NCI-H146 (cell line): ENCODE results near the gene RIPK3.
"Not testable (repeated sequence)": the region's sequence is repeated elsewhere in the genome, so short reads cannot be mapped to it uniquely, and the experiment has no call there.

Experiments
- DNase-seq: peaks from one replicate; lab custom pipeline; 2025; lab: John Stamatoyannopoulos, UW

RIPK3 gene

DNA sequence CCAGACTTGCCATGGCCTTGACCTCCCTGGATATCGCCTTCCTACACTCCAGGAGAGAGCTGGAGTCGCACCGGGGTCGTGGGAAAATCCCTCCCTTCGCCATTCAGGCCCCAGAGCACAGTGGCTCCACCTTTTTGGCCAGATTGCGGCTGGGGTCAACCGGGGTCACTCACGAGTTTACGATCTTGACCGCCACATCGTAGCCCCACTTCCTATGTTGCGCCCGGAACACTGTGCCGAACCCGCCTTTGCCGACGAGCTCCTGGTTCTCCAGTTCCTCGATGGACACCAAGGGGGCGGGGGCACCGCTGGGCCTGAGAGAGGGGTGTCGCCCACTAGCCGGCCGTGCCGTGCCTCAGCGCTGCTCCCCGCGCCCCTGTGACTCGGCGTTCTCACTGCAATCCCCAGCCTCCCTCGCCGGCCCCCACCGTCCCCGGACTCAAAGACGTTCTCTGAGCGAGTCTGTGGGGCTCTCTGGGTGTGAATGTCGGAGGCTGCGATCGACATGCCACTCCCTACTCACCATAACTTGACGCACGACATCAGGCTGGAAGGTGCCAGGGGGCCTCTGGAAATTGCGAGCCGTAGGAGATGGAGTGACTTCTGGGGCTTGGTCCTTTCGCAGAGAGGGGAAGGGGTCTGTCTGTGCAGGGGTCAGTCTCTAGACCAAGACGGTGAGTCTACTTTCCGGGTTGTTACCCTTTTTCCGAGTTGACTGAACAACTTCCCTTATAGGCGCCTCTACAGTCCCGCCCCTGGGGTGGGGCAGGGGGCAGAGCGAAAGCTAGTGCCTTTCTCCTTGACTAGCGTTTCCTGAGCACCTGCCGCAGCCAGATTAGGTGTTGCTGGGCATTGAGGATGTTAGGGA is at the start of gene RIPK3:
Gene RIPK3 (minus strand): TSS at position 708 of the 868 bp plus-strand sequence. CDS start 165 bp downstream, at position 543.
- DNase-seq: no peak

DNA sequence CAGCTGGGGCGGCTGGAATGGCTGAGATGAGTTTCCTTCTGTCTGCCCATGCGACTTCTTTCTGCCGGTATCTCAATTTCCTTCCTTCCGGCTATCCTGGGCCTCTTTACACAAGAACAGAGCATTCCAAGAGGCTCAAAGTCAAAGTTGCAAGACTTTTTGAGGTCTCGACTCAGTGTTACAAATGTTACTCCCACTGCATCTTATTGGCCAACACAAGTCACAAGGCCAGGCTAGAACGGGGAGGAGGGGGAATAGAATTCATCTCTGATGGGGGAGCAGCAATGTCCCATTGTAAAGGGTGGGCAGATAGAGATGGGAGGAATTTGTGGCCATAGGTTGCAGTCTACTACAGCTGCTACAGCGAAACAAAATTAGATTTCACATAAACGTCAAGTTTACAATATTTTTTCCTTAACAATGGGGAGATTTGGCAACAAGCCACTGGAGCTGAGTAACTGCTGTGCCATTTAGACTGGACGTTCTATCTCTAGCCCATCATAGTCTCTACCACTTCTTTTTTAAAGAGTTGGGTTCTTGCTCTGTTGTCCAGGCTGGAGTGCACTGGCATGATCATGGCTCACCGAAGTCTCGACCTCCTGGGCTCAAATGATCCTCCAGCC is 49.5 kb upstream of the RIPK3 start:
- DNase-seq: no peak

DNA sequence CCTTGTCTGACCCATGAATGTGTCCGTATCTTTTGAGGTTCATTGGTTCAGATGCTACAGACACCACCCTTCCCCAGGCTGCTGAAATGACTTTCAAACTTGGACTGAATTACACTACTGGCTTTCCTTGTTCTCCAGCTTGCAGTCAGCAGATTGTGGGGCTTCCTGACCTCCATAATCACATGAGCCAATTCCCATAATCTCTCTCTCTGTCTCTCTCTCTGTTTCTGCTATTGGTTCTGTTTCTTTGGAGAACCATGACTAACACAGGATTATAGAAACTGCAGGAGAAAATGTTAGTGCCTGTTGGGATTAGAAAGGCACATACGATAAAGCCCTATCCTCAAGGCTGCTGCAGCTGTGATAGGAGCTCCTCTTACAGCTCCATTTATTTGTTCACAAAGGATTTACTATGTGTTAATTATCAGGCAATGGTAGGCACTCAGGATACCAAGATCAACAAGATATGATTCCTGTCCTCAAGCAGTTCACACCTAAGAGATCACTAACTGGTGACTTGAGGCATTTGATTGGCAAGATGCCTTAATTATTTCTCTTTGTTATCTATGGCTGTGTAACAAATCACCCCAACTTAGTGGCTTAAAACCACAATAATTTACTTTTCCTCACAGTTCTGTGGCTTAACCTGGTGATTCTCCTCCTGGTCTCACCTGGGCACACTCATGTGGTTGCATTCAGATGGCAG is 48.8 kb upstream of the RIPK3 start:
- DNase-seq: no peak

DNA sequence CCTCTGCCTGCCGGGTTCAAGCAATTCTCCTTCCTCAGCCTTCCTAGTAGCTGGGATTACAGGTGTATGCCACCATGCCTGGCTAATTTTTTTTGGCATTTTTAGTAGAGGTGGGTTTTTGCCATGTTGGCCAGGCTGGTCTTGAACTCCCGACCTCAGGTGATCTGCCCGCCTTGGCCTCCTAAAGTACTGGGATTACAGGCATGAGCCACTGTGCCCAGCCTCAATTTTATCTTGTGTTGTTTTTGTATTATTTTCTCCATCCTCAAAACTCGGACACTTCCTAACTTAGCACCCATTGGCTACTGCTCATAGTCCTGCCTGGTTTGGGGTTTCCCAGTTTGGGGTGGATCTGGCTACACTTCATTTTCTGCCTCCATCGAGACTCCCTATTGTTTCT is 47.8 kb upstream of the RIPK3 start:
- DNase-seq: not testable (repeated sequence)

DNA sequence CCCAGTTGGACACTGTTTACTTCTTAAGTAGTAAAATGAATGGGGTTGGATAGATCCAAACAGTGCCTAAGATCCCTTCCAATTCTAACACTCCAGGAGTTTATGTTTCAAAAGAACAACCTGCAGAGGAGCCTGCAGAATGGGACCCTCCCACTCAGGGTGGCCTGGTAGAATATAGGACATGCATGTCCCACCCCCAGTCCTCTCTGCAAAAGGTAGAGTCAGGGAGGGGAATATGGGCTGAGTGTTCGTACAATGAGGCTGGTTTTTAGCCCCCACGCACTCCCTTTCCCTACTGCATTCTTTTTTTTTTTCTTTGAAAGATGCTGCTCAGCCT is 47.2 kb upstream of the RIPK3 start:
- DNase-seq: no peak

DNA sequence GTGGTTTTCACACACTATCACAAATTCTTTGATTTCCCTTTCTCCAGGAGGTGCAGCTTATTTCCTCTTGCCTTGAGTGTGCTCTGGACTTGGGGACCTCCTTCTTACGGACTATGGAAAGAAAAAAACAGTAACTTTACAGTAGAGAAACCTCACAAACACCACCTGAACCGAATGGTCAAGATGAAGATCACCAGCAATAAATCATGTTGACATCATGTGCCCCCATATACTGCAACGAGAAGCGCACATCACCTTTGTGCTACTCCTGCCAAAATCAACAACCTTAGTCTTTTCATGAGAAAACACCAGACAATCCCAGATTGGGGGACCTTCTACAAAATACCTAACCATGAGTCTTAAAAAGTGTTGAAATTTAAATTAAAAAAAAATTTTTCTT is 45.7 kb upstream of the RIPK3 start:
- no peak for DNase-seq

DNA sequence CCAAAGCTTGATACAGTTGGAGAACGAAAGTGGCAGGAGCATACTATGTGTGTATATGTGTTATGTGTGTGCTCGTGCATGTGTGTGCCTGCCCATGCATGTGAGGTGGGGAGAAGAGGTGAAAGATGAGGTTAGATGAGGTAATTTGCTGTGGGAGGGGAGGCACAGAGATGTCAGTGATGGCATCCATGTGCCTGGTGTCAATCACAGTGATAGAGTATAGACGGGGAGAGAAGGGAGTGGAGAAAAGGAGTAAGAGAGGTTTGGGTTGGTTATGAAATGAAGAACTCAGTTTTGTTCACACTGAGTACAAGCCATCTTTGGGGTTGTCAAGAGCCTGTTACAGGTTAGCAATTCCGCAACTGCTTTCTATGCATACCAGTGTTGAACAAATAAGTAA is 44.4 kb upstream of the RIPK3 start:
- DNase-seq: no peak

DNA sequence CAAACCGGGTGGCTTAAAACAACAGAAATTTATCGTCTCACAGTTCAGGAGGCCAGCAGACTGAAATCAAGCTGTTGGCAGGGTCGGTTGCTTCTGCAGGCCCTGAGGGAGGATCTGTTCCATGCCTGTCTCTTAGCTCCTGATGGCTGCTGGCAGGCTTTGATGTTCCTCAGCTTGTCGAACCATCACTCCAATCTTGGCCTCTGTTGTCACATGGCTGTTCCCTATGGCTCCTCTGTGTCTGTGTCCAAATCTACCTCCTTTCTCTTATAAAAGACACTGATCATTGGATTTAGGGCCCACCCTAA is 42.2 kb upstream of the RIPK3 start:
- no peak for DNase-seq

DNA sequence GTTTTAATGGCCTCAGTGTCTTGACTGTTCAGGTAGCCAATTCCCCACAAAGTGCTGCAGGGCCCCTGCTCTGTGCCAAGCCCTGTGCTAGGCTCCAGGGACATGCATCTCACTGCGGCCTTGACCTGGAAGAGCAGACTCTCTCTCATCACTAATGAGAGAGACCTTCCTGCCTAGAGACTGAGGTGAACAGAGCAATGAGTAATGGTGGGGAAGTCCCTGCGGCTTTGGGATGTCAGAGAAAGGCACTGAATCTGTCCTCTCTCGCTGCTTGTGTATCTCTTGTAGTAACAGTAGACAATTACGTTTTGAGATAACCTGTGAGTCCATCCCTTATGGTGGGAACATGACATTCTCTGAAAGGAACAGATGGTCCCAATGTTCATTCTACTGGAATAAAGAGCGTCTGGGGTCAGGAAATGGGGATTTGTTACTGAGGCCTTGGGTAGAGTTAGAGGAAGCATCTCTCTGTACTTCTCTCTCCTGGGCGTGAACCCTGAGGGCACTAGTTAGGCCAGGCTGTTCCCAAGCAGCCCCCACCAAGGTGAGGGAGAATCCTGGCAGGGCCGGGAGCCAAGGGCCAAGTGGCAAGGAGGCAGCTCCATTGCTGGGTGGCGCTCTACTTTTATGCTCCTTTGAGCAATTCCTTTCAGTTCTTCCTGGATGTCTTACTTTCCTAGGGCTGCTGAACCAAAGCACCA is 41.7 kb upstream of the RIPK3 start:
- DNase-seq: no peak

DNA sequence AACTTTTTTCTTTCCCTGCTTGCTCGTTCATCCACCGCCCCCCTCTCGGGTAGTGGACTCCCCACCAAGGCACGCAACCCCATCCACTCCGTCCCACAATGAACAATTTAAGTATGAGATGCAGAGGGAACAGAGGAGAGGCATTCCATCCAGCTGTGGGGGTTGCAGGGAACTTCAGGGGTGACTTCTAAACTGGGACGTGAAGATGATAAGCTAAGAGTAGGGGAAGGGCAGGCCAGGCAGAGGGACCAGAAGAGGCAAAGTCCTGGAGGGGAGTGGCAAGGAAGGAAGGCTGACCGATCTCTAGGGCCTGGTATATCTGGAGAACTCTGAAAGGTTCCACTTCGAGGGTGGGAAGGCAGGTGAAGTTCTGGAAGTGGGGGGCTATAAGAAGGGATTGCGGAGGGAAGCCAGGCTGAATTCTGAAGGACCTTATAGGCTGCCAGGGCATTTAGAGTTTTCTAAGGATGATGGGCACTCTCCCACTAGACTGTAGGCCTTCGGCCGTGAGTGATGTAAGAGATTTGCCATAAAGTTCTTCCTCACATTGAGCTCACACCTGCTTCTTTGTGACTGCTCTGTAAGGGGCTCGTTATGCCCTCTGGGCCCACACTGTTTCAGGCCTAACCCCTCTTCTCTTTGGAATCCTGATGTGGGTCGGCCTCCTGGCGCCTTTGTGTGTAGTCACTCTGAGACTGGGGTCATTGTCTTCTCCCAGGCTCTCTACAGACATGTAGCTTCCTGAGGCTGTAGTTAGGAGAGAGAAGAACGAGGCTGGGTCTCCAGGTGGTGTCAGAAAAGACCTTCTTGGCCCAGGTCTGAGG is 40.3 kb upstream of the RIPK3 start:
- DNase-seq: no peak

DNA sequence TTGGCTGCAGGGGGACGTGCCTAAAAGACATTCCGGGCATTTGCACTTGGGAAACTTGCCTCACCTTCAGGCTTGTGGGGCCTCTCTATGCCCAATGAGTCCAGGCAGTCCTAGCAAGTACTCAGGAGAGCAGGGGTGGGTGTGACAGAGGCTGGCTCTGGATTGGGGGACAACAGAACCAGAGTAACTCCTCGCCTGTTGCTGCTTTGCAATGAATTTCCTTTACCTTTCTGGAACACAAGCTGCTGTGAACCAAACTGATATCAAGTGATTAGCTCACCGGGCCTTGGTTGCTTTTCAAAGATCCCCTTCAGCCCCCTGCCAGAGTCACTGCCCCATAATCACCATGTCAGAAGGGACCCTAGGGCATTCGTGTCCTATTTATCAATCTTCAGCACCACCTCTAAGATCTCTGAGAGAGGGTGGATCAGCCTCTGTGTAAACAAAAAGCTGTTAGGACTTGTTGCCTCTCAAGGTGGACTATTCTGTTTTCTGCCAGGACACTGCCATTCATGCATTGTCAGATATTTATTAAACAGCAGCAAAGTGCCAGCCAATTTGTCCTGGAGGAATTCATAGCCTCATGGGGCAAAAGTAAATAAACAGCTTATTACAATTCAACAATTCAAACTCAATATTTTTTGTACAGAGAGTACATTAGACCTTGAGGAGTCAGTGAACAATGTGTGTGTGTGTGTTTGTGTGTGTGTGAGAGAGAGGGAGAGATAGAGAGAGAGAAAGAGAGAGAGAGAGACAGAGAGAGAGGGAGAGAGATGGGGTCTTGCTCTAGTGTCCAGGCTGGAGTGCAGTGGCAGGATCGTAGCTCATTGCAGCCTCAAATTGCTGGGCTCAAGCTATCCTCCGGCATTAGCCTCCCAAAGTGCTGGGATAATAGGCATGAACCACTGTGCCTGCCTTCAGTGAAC is 39.5 kb upstream of the RIPK3 start:
- DNase-seq: no peak

DNA sequence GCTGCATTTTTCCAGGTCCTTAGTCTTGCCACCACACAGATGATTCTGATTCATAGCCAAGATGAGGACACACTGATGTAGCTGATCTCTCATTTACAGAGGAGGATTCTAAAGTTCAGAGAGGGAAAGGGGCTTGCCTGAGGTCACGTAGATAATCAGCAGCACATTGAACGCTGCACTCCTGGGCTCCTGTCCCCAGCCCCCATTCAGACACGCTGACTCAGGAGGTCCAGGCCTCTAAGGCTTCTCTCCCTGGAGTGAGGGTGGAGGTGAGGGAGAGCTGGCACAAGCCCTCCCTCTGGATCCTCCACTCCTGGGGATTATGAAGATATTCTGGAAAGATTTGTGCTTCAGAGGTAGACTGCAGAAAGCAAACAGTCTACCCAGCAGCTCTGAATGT is 38.5 kb upstream of the RIPK3 start:
- DNase-seq: no peak

DNA sequence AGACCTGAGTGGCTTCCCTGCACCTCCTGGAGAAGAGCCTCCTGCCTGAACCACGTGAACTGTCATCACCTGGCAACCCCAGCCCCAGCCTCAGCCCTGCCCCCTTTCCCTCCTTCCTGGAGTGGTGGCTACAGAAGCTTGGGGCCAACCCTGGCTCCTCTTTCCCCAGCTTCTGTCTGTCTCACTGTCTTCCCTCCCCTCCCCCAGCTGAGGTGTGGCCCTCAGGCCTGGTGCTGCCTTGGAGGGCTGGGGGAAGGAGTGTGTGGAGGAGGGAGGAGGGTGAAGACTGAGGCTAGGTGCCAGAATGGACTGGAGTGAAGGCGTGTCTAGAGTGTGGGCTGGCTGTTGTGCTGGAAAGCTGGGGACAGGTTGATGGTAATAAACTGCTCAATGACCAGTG is 37.9 kb upstream of the RIPK3 start:
- DNase-seq: peak; percentile 7

DNA sequence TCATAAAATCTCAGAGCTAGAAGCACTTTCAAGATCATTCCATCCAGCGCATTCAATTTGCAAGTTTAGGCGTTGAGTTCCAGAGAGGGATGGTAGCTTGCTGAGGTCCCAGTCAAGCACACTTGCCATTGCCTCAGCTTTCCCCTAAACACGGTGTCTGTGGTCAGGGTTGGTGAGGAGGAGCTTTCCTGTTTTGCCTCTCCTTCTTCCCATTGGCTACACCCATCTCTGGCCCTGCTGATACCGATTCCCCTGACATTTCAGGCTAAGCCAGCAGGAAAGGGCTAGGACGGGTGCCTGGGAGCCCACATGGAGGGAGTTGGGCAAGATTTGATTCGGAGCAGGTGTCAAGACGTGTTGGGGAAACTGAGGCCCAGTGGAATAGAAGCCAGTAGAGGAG is 37.3 kb upstream of the RIPK3 start:
- no peak for DNase-seq

DNA sequence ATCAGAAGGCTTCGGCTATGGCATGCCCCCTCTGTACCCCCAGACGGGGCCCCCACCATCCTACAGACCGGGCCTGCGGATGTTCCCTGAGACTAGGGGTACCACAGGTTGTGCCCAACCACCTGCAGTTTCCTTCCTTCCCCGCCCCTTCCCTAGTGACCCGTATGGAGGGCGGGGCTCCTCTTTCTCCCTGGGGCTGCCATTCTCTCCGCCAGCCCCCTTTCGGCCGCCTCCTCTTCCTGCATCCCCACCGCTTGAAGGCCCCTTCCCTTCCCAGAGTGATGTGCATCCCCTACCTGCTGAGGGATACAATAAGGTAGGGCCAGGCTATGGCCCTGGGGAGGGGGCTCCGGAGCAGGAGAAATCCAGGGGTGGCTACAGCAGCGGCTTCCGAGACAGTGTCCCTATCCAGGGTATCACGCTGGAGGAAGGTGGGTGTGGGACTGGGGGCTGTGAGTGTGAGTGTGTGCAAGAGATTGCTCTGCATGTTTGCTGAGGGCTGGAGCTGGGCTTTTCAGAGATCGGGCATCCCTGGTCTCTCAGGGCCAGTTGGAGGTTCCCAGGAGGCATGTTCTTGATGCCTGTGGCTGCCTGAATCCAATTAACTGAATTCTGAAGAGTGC is 36.8 kb upstream of the RIPK3 start:
- DNase-seq: peak; percentile 65

DNA sequence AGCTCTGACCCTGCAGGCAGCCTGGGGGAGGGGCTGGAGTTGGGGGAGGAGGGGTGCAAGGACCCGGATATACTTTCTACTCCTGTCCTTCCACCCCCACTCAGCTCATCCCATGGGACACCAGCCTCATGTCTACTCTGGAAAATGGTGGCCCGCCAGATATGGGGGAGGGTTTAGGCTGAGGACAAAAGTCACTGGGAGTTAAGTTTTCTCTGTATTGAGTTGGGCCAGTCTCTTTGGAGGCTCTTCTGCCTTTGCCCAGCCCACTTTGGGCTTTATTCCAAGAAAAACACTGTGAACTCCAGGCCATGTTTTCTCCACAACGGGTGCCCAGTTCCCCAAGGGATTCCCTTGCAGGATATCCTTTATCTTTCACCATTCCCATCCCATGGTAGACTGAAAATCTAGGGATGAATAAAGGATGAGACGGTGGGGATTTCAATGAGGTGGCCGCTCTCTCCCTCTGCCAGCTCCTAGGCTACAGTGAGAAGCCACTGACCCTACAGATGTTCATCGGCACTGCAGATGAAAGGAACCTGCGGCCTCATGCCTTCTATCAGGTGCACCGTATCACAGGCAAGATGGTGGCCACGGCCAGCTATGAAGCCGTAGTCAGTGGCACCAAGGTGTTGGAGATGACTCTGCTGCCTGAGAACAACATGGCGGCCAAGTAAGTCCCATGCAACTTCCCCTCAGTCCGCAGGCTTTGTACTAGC is 33.1 kb upstream of the RIPK3 start:
- DNase-seq: no peak

DNA sequence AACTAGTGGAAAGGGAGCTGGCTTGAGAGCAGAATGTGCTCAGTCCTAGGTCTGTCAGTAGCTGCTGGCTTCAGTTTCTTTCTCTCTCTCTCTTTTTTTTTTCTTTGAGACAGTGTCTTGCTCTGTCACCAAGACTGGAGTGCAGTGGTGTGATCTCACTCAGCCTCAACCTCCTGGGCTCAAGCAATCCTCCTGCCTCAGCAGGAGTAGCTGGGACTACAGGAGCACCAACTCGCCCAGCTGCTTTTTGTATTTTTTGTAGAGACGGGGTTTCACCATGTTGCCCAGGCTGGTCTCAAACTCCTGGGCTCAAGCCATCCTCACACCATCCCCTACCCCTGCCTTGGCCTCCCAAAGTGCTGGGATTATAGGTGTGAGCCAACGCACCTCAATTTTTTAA is 31.8 kb upstream of the RIPK3 start:
- DNase-seq: not testable (repeated sequence)

DNA sequence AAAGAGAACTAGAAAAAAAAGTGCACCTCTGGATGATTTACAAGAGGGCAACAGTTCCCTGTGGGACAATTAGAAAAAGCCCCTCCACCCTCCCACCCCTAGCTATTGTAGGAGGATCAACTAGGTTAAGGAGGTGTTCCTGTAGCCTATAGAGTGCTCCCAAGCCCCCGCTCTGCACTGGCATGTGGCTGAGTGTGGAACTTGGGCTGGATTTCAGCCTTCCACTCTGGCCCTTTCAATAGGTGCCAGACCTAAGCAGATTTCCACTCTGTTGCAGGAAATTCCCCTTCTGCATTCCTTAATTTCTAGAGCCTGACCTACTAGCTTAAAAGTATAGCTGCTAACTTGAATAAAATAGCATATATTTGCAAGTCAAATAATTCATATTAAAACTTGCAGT is 31.0 kb upstream of the RIPK3 start:
- DNase-seq: no peak

DNA sequence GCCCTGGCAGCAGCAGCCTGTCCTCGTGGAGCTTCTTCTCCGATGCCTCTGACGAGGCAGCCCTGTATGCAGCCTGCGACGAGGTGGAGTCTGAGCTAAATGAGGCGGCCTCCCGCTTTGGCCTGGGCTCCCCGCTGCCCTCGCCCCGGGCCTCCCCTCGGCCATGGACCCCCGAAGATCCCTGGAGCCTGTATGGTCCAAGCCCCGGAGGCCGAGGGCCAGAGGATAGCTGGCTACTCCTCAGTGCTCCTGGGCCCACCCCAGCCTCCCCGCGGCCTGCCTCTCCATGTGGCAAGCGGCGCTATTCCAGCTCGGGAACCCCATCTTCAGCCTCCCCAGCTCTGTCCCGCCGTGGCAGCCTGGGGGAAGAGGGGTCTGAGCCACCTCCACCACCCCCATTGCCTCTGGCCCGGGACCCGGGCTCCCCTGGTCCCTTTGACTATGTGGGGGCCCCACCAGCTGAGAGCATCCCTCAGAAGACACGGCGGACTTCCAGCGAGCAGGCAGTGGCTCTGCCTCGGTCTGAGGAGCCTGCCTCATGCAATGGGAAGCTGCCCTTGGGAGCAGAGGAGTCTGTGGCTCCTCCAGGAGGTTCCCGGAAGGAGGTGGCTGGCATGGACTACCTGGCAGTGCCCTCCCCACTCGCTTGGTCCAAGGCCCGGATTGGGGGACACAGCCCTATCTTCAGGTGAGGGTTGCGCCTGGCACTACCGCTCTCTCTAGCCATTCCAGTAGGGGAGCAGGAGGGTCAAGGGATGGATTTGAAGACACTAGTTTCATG is 30.3 kb upstream of the RIPK3 start:
- no peak for DNase-seq
